Prostate gland (tissue), 2 donors: ENCODE data around the gene LIPE. TPM values are rescaled to one million over a fixed set of nuclear protein-coding genes. Genes with fewer than 3 reads are reported as not detected.

Experiments used
- DNase-seq: peaks from one replicate; pipeline ENCODE4 v3.0.0-alpha.2; 2019; ENCODE audit warnings: low spot score
- H3K27ac ChIP-seq, 2 donors: fragments of 200-600 bp; sonication (generic); 2 replicates each; pipeline ENCODE4 v1.5.1; 2017 to 2019
- H3K27me3 ChIP-seq: fragments of 200-600 bp; sonication (generic); replicated peaks from 2 replicates; pipeline ENCODE4 v1.5.1; 2019; ENCODE audit not compliant: insufficient read depth
- H3K36me3 ChIP-seq, 2 donors: fragments of 200-600 bp; sonication (generic); 1 replicate in 1 of 2; 2 replicates in 1 of 2; pipeline versions ENCODE4 v1.5.1 to v1.8.1; 2017 to 2019
- H3K4me1 ChIP-seq: fragments of 200-600 bp; sonication (generic); replicated peaks from 2 replicates; pipeline ENCODE4 v1.5.1; 2019
- H3K4me3 ChIP-seq, 2 donors: fragments of 200-600 bp; sonication (generic); 2 replicates each; pipeline ENCODE4 v1.5.1; 2017 to 2019
- H3K9me3 ChIP-seq: fragments of 200-600 bp; sonication (generic); 2 replicates; pipeline ENCODE4 v1.5.1; 2017
- CTCF ChIP-seq, 4 experiments: fragments of 200-600 bp in 2 of 4; fragments of 450-650 bp in 2 of 4; sonication (generic) in 2 of 4; IDR thresholded peaks; 1 replicate in 3 of 4; 2 replicates in 1 of 4; pipeline ENCODE4 v1.5.1; 2016 to 2019; ENCODE audit warnings: antibody characterized with exemption in 4 of 4, mild to moderate bottlenecking in 2 of 4, moderate library complexity in 2 of 4
- POLR2A ChIP-seq: fragments of 450-650 bp; IDR thresholded peaks from one replicate; pipeline ENCODE4 v1.6.1; 2016; ENCODE audit warnings: antibody characterized with exemption, mild to moderate bottlenecking
- POLR2AphosphoS5 ChIP-seq: sonication (generic); formaldehyde crosslinking; IDR thresholded peaks from one replicate; pipeline ENCODE4 v1.6.1; 2017; ENCODE audit warnings: antibody characterized with exemption
- WGBS: methylation state at CpG from one replicate; pipeline ENCODE4 v1.1.5; 2018; 5-methylcytosine and 5-hydroxymethylcytosine counted together
- intact Hi-C: fragments of 100-400 bp; cut with DNase I; formaldehyde crosslinking; loops from one replicate; pipeline ENCODE4 v1.14.2; 2022
- total RNA-seq, 2 donors: library from RNA; depleted of rRNA; stranded (reverse); fragments of >200 nt; gene quantifications; one replicate each; pipeline ENCODE4 v1.1.0, GENCODE V29; 2016

LIPE gene
- total RNA-seq, 2 donors from 2014 or later: 10.2 to 24.8 TPM

GRCh38 chr19:42436006-42436405 is 8.8 kb upstream of the LIPE start:
- Histone ChIP-seq H3K27ac (no peak overlapping the region), H3K36me3 (no peaks in the 10 kb centered on the region), H3K4me3 (no peak overlapping the region), H3K4me1 (no peaks in the 10 kb centered on the region), H3K27me3 (no peaks in the 10 kb centered on the region), H3K9me3 (no peaks in the 10 kb centered on the region)
- DNase-seq: no peak
- intact Hi-C loops: no loop called here
- TF ChIP-seq CTCF (IDR thresholded peaks at IDR 0.05) (no peak), POLR2A (no peak), POLR2AphosphoS5 (no peak)
- WGBS: 74% methylated on average over 3 of the region's 3 CpGs

- Histone ChIP-seq H3K9me3 (no peaks in the 10 kb centered on the region), H3K36me3 (no peaks in the 10 kb centered on the region), H3K27ac (no peak overlapping the region), H3K27me3 (no peaks in the 10 kb centered on the region), H3K4me3 (no peak overlapping the region), H3K4me1 (no peaks in the 10 kb centered on the region)
- WGBS: 93% methylated on average over 6 of the region's 6 CpGs
- TF ChIP-seq CTCF (IDR thresholded peaks at IDR 0.05) (no peak), POLR2AphosphoS5 (no peak), POLR2A (no peak)
- DNase-seq: no peak
- intact Hi-C loops: no loop called here
Observed at GRCh38 chr19:42435316-42435715, 8.1 kb upstream of the LIPE start.

- no peaks in the 10 kb centered on the region for H3K4me1 ChIP-seq
- WGBS: 62% methylated on average over 9 of the region's 9 CpGs
- intact Hi-C loops: no loop called here
- TF ChIP-seq CTCF (IDR thresholded peaks at IDR 0.05): peak in 2 of 4 experiments; percentile 12 to 25
- no peak for TF ChIP-seq POLR2AphosphoS5
- no peak for TF ChIP-seq POLR2A
- H3K36me3 ChIP-seq: no peaks in the 10 kb centered on the region
- H3K27me3 ChIP-seq: no peaks in the 10 kb centered on the region
- H3K27ac ChIP-seq: no peak overlapping the region
- H3K4me3 ChIP-seq: no peak overlapping the region
- no peak for DNase-seq
- no peaks in the 10 kb centered on the region for H3K9me3 ChIP-seq
Observed at GRCh38 chr19:42433503-42434260, 6.5 kb upstream of the LIPE start.

- Histone ChIP-seq H3K4me1 (no peaks in the 10 kb centered on the region), H3K36me3 (no peaks in the 10 kb centered on the region)
- intact Hi-C loops: no loop called here
Observed at GRCh38 chr19:42431486-42431885, 4.3 kb upstream of the LIPE start.

More at GRCh38 chr19:42431486-42431885, 4.3 kb upstream of the LIPE start:
- WGBS: 94% methylated on average over 1 of the region's 1 CpG
- Histone ChIP-seq H3K27me3 (no peaks in the 10 kb centered on the region), H3K4me3 (no peak overlapping the region), H3K27ac (no peak overlapping the region), H3K9me3 (no peaks in the 10 kb centered on the region)
- DNase-seq: no peak
- TF ChIP-seq CTCF (IDR thresholded peaks at IDR 0.05) (no peak), POLR2A (no peak), POLR2AphosphoS5 (no peak)
